A549 (cell line): Measurements from ENCODE around the gene KRTAP12-4.

Experiments
- BCL3 ChIP-seq: fragments of >200 bp; sonication (Bioruptor Twin); formaldehyde crosslinking; IDR thresholded peaks from 3 replicates; pipeline ENCODE4 v1.6.1; 2016
- CTCF ChIP-seq: fragments of >200 bp; sonication (Bioruptor Twin); formaldehyde crosslinking; IDR thresholded peaks from 3 replicates; pipeline ENCODE4 v1.5.1; 2016
- NPAS2 ChIP-seq: fragments of 250-450 bp; sonication (Bioruptor Pico); IDR thresholded peaks from 2 replicates; pipeline ENCODE4 v1.8.0; 2022; ENCODE audit warnings: mild to moderate bottlenecking, moderate library complexity, borderline replicate concordance

- no peak for TF ChIP-seq BCL3
- TF ChIP-seq NPAS2 (CRISPR knock-in tag) = no peak
- no peak for TF ChIP-seq CTCF
Observed at GRCh38 chr21:44612669-44613229, 41.7 kb downstream of the KRTAP12-4 start.
